ENCODE results near the gene BLOC1S3. TPM values are rescaled to one million over a fixed set of nuclear protein-coding genes. Genes with fewer than 3 reads are reported as not detected.

Gene BLOC1S3
- total RNA-seq, 2 experiments from 2014 or later = 14.7 to 18.8 TPM

DNA sequence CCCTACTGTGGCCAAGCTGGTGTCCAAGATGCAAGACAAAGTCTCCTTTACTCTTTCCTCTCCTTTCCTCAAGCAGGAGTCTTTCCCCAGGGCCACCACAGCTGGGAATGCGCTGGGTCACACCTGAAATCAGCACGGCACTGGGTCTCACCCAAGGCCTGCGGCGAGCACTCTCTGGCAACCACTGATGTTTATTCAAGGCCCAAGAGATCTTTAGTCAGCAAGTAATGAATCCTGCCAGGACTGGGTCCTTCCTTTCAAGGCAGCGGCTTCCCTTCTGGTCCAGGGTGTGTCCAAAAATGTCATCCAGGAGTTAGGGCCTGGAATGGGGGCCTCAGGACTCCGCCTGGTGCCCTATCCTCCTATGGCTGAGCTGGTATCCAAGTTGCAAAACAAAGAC lies 24.1 kb downstream of the BLOC1S3 start:
- Mint-ChIP-seq H3K9me3 (no peaks in the 10 kb centered on the region), H3K4me3 (no peak overlapping the region), H3K36me3 (ENCODE audit: low read depth) (no peaks in the 10 kb centered on the region), H3K4me1 (ENCODE audit: low read depth) (no peaks in the 10 kb centered on the region), H3K27me3 (no peaks in the 10 kb centered on the region), H3K27ac (no peak overlapping the region)
- Histone ChIP-seq H3K27ac (ENCODE audit: low read depth in 1 of 2, low read length in 2 of 2) (no peak overlapping the region), H3K4me1 (ENCODE audit: insufficient read depth, low read length) (no peaks in the 10 kb centered on the region), H3K4me3 (ENCODE audit: low read length) (no peak overlapping the region), H3K9me3 (ENCODE audit: control insufficient read depth in 1 of 2, insufficient read depth in 1 of 2, low read length in 2 of 2) (no peaks in the 10 kb centered on the region), H3K27me3 (ENCODE audit: control insufficient read depth in 1 of 2, insufficient read depth in 2 of 2, low read length in 2 of 2) (no peaks in the 10 kb centered on the region), H3K36me3 (ENCODE audit: insufficient read depth, low read length) (no peaks in the 10 kb centered on the region)
- POLR2A ChIA-PET = no interaction called here
- intact Hi-C loops (cut with DNase I, micrococcal nuclease) = no loop called here
- ATAC-seq (ENCODE audit: poor library complexity) = no peak
- TF ChIP-seq, protein P1, sequence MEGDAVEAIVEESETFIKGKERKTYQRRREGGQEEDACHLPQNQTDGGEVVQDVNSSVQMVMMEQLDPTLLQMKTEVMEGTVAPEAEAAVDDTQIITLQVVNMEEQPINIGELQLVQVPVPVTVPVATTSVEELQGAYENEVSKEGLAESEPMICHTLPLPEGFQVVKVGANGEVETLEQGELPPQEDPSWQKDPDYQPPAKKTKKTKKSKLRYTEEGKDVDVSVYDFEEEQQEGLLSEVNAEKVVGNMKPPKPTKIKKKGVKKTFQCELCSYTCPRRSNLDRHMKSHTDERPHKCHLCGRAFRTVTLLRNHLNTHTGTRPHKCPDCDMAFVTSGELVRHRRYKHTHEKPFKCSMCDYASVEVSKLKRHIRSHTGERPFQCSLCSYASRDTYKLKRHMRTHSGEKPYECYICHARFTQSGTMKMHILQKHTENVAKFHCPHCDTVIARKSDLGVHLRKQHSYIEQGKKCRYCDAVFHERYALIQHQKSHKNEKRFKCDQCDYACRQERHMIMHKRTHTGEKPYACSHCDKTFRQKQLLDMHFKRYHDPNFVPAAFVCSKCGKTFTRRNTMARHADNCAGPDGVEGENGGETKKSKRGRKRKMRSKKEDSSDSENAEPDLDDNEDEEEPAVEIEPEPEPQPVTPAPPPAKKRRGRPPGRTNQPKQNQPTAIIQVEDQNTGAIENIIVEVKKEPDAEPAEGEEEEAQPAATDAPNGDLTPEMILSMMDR (IDR thresholded peaks at IDR 0.05) = no peak
- DNase-seq = no peak
- CTCF ChIA-PET = no interaction called here

DNA sequence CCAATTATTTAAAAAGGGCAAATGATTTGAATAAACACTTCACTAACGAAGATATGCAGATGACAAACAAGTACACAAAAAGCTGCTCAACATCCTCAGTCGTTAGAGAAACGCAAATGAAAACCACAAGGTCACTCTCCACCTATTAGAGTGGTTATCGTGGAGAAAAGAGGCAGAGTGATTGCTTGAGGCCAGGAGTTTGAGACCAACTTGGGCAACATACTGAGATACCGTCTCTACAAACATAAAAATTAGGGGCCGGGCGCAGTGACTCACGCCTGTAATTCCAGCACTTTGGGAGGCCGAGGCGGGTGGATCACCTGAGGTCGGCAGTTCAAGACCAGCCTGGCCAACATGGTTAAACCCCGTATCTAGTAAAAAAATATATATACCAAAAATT lies 27.2 kb downstream of the BLOC1S3 start:
- Histone ChIP-seq H3K27me3 (ENCODE audit: control insufficient read depth in 1 of 2, insufficient read depth in 2 of 2, low read length in 2 of 2) (peaks cover 0 to 3% of the 10 kb centered on the region in 2 experiments), H3K4me1 (ENCODE audit: insufficient read depth, low read length) (no peaks in the 10 kb centered on the region), H3K9me3 (ENCODE audit: control insufficient read depth in 1 of 2, insufficient read depth in 1 of 2, low read length in 2 of 2) (no peaks in the 10 kb centered on the region), H3K36me3 (ENCODE audit: insufficient read depth, low read length) (no peaks in the 10 kb centered on the region), H3K27ac (ENCODE audit: low read depth in 1 of 2, low read length in 2 of 2) (no peak overlapping the region), H3K4me3 (ENCODE audit: low read length) (no peak overlapping the region)
- CTCF ChIA-PET = no interaction called here
- POLR2A ChIA-PET = no interaction called here
- Mint-ChIP-seq H3K4me1 (ENCODE audit: low read depth) (no peaks in the 10 kb centered on the region), H3K4me3 (no peak overlapping the region), H3K9me3 (no peaks in the 10 kb centered on the region), H3K36me3 (ENCODE audit: low read depth) (no peaks in the 10 kb centered on the region), H3K27me3 (no peaks in the 10 kb centered on the region), H3K27ac (no peak overlapping the region)
- ATAC-seq (ENCODE audit: poor library complexity) (no peak), DNase-seq (no peak)
- intact Hi-C loops (cut with DNase I, micrococcal nuclease) = no loop called here
- TF ChIP-seq, protein P1 (IDR thresholded peaks at IDR 0.05) = no peak

GRCh38 chr19:45206328-45206727 lies 27.7 kb downstream of the BLOC1S3 start:
- Mint-ChIP-seq H3K9me3 (no peaks in the 10 kb centered on the region), H3K36me3 (ENCODE audit: low read depth) (no peaks in the 10 kb centered on the region), H3K4me3 (no peak overlapping the region), H3K27me3 (no peaks in the 10 kb centered on the region), H3K27ac (no peak overlapping the region), H3K4me1 (ENCODE audit: low read depth) (no peaks in the 10 kb centered on the region)
- no peaks in the 10 kb centered on the region for H3K36me3 ChIP-seq (ENCODE audit: insufficient read depth, low read length)
- DNase-seq (no peak), ATAC-seq (ENCODE audit: poor library complexity) (no peak)
- H3K27me3 ChIP-seq (ENCODE audit: control insufficient read depth in 1 of 2, insufficient read depth in 2 of 2, low read length in 2 of 2) = peaks cover 0 to 6% of the 10 kb centered on the region in 2 experiments
- ChIA-PET CTCF (no interaction called here), POLR2A (no interaction called here)
- no peak overlapping the region for H3K27ac ChIP-seq (ENCODE audit: low read depth in 1 of 2, low read length in 2 of 2)
- H3K4me1 ChIP-seq (ENCODE audit: insufficient read depth, low read length) = no peaks in the 10 kb centered on the region
- TF ChIP-seq, protein P1 (IDR thresholded peaks at IDR 0.05) = no peak
- H3K9me3 ChIP-seq (ENCODE audit: control insufficient read depth in 1 of 2, insufficient read depth in 1 of 2, low read length in 2 of 2) = no peaks in the 10 kb centered on the region
- no peak overlapping the region for H3K4me3 ChIP-seq (ENCODE audit: low read length)
- intact Hi-C loops (cut with DNase I, micrococcal nuclease) = no loop called here

Data from CD4-positive, alpha-beta T cell (primary cell).